ENCODE results near the gene TSPO2.
"Not testable (repeated sequence)": the region's sequence is repeated elsewhere in the genome, so short reads cannot be mapped to it uniquely, and the experiment has no call there.

Gene TSPO2, protein sequence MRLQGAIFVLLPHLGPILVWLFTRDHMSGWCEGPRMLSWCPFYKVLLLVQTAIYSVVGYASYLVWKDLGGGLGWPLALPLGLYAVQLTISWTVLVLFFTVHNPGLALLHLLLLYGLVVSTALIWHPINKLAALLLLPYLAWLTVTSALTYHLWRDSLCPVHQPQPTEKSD

DNA sequence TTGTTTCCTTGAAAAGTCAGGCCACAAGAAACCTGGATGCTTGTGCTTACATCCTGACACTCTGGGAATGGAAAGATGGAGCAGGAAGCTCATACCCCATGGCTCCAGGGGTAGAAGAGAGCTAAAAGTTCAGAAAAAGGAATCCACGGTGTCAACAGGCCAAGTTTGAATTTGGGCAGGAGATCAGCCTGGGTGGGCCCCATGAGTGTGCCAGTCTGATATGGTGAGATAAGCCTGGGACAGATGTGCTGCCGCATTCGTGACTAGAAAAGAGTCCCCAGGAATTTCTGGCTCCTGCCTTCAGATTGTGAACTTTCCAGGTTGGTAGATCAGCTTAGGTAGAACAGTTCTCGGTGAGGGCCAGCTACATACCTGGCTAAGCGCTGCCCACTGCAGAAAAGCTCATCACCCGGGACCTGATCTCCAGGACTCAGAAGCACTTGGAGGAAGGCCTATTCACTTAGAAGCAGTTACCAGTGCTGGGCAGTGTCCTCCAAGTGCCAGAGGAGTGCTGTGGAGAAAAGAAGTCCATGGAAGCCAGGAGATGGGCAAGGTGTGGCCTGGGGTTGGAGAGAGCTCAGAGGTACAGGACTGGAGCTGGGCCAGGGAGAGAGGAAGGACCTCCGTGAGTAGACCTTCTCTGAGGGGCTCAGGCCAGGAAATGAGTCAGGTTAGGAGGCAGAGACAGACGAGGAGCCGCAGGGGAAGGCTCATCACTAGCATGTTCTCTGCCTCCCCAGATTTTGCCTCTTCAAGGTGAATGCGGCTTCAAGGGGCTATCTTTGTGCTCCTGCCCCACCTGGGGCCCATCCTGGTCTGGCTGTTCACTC is at the start of gene TSPO2:
Gene TSPO2 (plus strand): TSS at position 242 of the 830 bp plus-strand sequence. CDS start 519 bp downstream, at position 761.
- no peak for DNase-seq

DNA sequence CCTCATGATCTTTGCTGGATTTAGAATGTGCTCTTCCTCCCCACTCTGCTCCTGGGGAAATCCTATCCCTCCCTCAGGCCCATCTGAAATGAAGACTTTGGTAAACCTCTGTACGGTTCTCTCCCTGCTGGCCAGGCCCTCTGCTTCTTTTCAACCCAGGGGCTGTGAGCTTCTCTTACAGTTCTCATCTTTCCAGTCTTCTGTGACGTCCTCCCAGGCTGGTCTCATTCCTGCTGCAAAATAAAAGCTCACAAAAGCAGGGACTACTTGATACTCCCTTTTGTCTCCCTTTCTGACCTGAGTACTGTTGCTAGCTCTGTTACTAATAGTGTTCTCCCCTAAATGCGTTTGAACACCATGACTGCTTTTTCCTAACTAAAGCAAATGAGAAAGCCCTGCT is 49.5 kb upstream of the TSPO2 start:
- no peak for DNase-seq

DNA sequence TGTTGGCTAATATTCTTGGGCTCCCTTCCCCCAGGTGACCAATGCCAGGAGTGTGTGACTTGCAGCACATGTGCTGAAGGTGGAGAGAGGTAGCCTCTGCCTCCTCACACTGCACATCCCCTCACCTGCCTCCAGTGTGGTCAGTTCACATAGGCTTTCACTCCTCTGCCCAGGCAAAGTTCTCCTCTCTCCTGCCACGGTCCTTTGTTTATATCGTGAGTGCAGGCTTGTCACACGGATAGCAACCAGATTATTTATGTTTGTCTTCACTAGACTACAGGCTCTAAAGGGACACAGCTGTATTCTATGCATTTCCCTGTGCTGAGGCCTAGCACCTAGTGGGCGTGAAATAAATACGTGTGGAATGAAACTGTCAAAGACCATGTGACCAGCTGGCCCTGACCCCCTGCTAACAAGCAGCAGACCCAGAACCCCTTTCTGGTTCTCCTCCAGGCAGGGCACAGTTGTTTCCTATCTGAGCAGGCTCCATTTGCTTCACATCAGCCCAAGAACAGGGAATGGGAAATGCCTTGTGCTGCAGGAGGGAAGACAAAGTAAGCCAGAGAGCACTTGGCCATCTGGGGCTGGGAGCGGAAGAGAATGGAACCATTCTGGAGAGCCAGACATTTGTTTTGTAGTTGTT is 45.6 kb upstream of the TSPO2 start:
- DNase-seq = no peak

DNA sequence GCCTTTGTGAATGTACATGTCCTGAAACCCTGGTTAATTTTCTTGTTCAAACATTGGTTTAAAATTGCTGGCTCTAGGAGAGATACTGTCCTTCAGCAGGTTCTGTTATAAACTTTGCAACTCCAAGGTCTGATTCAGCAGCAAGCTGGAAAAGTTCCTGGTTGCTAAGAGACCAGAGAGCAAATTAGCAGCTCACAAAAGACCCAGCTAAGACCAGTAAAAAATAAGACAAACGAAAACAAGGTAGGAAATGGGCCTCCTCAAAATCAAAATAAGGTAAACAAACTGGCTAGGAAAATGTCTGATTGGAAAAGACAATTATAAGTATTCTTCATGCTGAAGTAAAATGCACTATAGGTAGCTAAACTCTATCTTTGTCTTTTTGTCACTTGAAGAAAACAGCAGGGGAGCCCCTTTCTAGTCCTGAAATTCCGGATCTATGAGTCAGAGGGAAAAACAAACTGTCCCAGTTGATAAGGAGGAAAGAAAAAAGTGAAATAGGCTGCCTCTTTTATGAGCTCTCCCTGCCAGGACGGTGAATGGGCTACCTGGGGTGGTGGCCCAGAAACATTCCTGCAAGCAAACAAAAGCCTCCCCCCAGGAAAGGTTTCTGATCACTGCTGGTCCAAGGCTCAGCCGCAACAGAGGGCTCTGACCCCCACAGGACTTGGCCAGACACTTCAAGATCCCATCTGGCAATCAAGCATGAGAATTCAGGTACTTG is 44.9 kb upstream of the TSPO2 start:
- DNase-seq = no peak

DNA sequence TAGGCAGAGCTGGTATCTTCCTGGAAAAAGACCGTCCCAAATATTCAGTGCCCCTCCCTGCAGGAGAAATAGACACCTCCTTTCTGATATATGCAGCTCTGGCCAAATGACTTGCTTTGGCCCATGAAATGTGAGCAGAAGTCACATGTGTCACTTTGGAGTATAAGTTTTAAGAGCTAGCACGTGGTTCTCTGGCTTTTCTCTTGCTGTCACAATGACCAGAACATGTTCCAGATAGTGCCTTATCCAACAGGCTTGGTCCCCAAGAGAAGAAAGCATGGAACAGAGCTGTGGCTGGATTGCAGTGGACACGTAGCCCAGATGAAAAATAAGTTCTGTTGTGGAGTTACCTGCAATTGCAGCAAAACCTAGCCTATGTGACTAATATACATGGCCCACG is 43.6 kb upstream of the TSPO2 start:
- no peak for DNase-seq

DNA sequence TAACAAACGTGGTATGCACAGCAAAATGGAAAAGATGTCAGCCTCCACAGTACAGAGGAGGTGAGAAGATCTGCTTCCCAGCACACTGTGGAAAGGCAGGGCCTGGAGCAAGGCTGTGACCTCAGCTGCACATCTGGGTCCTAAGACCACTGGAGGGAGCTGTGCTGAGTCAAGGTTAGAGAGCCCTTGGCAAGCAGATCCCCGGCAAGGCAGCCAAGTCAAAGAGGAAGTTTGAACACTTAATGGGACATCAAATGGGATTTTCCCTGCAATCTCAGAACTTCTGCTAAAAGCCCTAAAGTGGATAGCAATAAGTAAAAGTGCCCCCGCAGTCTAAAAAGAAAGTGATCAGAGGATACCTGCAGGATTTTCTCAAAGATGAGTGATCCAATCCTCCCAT is 42.7 kb upstream of the TSPO2 start:
- DNase-seq = no peak

DNA sequence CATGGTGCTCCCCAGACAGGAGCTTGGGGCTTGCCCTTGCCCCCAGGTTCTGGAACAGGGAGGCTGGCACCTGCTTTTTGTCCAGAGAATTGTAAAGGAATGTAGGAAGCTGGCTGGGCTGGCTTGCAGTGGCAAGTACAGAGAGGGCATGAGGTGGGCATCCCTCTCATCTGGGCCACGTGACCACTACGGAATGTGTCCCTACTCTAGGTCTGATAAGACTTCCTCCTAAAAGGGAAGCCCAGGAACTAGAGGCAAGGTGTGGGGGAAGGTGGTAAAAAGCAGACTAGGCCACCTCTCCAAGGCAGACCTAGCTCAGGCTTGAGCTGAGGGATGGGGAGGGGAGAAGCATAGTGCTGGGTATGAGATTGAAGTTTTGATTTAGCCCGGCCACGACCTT is 42.0 kb upstream of the TSPO2 start:
- no peak for DNase-seq

DNA sequence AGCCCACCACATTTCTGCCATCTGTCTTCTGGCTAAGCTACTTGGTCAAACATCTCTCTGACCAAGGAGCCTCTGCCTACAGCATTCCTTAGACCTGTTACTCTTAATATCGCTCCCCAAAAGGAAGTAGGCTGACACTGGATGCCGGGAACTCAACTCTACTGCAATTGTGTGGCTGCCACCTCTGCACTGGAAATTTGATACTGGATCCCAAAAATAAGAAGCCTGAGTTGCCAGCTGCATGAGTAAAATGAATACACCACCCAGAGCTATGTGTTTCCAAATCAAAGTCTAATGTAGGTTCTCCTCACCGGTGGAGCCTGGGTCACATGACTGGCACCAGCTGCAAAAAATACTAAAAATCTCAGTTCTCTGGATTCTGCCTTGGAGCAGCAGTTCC is 40.1 kb upstream of the TSPO2 start:
- DNase-seq = no peak

DNA sequence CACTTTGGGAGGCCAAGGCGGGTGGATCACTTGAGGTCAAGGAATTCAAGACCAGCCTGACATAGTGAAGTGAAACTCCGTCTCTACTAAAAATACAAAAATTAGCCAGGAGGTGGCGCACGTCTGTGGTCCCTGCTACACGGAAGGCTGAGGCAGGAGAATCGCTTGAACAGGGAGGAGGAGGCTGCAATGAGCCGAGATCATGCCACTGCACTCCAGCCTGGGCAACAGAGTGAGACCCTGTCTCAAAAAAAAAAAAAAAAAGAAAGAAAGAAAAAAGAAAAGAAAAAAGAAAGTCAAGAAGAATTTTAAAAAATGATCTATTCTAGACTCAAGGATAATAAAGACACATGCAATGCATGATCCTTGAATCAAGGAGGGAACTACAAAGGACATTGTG is 36.0 kb upstream of the TSPO2 start:
- DNase-seq = peak; percentile 22

DNA sequence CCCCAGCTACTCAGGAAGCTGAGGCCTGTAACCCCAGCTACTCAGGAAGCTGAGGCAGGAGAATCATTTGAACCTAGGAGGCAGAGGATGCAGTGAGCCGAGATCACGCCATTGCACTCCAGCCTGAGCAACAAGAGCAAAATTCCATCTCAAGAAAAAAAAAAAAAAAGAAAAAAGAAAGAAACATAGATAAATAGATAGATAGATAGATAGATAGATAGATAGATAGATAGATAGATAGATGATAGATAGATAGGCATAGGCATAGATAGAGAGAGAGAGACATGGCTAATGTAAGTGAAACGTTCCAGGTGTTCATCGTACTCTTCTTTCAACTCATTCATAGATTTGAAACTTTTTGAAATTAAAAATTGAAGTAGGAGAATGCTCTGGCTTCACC is 35.3 kb upstream of the TSPO2 start:
- not testable (repeated sequence) for DNase-seq

DNA sequence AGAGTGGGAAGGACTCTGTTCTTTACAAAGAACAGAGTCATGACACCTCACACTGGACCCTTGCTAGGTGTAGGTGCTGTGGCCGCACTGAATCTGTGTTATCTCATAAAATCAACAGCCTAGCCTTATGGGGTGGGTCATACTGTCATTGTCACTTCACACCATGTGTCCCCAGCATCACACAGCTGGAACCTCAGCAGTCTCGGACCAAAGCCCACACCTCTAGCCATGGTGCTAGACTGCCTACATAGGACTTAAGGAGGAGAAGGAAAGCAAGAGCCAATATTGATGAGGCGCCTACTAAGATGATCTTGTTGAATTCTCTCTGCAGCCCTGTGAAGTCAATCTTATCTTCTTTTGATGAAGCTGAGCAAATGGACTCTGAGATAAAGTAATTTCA is 34.3 kb upstream of the TSPO2 start:
- DNase-seq = no peak

DNA sequence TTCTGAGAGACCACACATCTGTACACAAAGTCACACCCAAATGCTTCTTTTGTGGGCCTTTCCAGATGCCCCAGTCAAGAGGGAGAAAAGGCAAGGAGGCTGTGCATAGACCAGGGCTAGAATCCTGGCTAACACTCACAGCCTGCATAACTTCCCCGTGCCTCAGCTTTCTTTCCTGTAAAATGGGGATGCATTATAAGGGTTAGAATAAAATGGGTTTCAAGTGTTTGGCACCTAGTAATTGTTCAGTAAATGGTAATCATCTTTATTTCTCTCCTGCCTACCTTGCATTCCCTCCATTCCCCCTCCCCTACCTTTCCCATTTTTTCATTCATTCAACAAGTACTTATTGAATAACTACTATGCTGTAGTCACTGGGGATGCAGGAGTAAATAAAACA is 32.6 kb upstream of the TSPO2 start:
- no peak for DNase-seq

DNA sequence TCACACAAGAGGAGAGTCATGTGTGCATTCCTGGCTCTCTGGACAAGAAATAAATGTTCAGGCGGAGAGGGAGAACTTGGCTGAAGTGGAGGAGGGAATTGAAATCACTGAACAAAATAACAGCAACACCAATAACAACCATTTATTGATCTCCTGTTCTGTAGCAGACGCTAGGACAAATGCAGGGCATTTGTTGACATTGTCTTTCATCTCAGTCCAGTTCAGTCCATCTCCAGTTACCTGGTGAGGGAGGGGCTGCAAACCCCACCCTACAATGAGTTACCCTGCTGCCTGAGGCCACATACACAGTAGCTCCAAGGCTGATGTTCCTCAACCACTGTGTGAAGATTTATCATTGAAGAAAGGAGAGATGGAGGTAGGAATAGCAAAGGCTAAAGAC is 30.6 kb upstream of the TSPO2 start:
- no peak for DNase-seq

DNA sequence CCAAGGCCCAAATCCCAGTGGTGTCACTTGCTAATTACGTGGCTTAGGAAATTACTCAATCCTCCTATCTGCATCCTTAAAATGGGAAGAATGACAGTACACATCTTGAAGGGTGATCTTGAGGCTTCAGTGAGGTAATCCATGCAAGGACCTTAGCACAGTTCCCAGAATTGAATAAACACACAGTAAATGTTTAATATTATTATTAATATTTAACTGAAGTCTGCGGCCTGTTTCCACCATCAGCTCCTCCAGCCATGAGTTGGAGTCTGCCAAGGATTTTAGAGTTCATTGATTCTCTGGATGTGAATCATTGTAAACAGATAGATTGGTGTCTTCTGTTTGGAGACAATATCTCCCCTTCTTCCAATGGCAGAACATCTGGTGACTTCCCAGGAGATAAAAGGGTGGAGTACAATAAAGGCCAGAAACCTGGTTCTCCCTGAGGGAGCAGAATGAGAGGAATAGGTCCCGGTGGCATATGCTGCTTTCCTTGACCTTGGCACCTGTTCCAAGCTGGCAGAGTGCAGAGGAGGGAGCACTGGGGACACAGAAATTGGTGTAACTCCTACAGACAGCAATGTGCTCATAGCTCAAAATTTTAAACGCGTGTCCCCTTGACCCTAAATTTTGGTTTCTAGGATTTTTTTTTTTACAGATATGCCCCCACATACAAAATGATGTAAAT is 28.7 kb upstream of the TSPO2 start:
- no peak for DNase-seq

DNA sequence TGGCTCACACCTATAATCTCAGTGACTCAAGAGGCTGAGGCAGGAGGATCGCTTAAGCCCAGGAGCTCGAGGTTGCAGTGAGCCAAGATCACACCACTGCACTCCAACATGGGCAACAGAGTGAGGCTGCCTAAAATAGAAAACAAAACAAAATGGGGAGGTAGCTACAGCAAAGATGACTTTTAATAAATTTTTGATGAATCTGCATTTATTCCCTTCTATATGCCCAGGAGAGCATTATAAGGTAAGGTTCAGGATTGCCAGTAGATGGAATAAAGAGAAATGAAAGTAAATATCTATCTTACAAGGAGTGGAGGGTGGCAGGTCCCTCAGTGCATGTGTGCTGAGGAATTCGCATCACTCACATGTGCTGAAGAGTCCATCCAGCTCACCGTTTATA is 27.5 kb upstream of the TSPO2 start:
- DNase-seq = no peak

DNA sequence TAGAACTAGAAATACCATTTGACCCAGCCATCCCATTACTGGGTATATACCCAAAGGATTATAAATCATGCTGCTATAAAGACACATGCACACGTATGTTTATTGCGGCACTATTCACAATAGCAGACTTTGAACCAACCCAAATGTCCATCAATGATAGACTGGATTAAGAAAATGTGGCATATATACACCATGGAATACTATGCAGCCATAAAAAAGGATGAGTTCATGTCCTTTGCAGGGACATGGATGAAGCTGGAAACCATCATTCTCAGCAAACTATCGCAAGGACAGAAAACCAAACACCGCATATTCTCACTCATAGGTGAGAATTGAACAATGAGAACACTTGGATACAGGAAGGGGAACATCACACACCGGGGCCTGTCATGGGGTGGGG is 26.4 kb upstream of the TSPO2 start:
- DNase-seq = not testable (repeated sequence)

DNA sequence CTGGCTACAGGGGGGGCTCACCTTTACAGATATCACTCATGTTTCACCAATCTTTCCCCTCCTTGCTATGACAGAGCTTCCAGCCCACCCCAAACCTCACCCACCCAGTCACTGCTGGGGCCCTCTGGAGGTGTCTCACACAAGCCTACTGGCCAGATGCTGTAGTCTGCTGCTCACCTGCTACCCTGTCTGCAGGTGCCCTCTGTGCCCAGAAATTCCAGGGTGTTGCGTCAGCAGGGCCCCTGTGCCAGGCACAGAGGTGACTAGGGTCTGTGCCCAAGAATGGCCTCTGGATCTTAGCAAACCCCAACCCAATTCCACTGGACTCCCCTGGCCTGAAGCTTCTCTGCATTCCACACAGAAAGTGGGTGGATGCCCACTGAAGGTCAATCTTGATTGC is 24.6 kb upstream of the TSPO2 start:
- DNase-seq = no peak

DNA sequence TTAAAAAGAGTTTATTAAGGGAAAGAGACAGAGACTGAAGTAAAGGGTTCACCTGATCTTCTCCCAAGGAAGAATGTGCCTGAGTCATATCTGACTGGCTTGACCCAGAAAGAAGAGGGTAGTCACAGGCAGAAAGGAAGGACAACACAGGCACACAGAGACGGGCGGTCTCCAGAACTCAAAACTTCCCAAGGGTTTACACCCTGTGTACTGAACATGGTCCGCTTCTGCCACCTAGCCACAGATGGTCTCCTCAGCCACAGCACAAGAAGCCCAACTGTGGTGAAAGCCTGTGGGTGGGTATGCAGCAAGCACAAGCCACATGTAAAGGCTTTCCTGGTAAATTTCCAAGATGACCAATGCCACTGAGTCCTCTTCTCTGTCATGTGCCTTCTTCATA is 20.4 kb upstream of the TSPO2 start:
- no peak for DNase-seq

DNA sequence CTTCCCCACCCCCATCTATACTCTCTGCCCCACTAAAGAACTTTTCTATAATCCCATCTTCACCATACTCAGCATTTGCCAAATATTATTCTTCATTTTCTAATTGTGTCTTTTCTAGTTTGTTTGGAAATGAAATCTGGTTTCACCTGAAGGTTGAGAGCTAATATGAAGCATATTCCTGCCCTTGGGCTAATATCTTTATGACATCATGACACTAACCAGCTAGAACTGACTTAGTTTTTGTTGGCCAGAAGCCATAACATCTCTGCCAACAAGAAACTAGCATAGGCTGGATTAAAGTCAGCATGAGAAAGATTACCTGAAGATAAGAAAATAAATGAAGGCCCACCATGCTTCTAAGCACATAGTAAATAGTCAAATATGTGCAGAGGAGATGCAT is 20.0 kb upstream of the TSPO2 start:
- DNase-seq = no peak

DNA sequence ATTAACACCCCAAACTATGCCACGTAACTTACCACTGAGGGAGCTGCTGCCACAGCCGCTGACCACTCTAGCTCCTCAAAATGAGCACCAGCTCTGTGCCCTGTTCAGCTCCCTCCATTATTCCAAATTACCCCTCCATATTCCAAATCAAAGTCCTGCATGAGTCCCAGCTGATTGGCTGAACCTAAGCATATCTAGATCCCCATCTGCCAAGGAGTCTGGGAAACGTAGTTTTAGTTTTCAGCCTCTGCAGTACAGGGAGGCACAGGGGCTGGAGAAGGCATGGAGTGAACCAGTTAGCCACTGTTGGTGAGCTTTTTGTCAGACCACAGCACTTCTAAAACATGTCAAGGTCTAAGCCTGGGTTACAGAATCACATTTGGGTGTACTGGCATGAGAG is 19.2 kb upstream of the TSPO2 start:
- no peak for DNase-seq

DNA sequence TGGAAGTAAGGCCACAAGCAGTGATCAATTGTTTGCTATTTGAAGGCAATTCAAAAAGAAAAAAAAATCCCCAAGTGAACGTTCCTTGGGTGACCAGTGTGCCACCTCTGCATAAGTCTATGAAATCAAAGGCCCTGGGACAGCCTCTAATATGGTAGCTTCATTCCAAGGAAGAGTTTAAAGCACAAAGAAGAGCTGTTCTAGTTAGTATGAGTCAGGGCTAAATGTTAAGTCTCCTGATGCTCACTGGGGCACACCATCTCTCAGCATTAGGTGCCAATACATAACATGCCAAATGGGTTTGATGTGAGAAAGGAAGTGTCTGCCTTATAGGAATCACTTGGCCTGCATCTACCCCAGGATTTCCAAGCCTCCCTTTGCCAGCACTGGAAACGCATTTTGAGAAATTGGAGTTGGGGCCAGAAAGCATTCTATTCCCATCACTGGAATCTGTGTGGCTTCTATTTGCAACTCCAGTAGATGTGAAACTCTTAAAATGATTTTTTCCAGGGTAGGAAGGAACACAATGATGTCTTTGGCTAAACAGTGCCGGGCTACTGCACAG is 16.2 kb upstream of the TSPO2 start:
- DNase-seq = no peak

DNA sequence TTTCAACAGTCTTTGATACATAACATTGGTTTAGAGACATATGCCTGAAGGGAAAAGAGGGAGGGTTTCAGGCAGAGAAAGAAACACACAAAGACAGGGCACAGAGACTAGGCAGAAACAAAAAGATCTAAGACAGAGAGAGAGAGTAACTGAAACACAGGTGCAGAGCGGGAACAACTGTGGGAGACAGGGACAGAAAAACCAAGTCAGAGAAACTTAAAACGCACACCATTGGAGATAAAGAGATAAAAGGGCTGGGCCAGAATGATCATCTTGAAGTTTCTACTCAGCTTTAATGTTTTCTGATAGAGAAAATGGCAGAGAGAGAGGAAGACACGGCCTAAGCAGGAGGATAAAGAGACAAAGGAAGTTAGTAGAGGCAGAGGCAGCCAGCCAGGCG is 15.0 kb upstream of the TSPO2 start:
- DNase-seq = no peak
